ENCODE measurements around the gene LAMTOR1. TPM values are rescaled to one million over a fixed set of nuclear protein-coding genes. Genes with fewer than 3 reads are reported as not detected.

The LAMTOR1 gene
- total and polyA plus RNA-seq, 2 of the 8 experiments (the other 6 are each of a cell fraction or from before 2014, with no cell fraction given) = 82.1 to 160 TPM

DNA sequence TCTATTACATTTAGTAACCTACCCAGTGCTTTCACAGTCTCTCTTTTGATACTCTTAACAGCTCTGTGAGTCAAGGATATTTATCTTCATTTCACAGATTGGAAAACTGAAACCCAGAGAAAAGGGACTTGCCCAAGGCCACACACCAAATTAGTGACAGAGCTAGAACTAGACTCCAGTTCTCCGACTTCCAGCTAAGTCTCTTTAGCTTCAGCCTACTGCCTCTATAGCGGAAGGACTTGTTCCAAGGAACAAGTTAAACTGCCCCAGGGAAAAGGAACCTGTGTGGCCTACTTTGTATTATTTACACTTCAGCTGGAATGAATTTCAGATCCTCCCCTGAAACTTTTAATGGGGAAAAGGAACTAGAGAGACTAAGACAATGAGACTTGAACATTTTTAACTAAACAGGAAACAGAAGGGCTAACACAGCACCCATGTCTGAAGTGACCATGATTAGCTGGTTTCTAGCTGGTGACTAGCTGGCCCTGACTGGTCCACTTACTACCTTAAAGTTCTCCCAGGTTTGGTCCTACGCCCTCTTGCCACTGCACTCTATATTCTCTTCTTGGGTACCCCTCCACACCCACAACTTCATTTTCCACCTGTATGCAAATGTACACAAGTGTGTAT is 21.2 kb downstream of the LAMTOR1 start:
- Histone ChIP-seq H3K27ac (ENCODE audit: low read depth, low read length) (no peak overlapping the region), H4K8ac (ENCODE audit: extremely low read depth, insufficient read depth, low read length) (no peak overlapping the region), H3K9ac (replicated peaks in 1 of 4; ENCODE audit: extremely low read depth in 1 of 4, low read depth in 3 of 4, low read length in 3 of 4) (no peak overlapping the region; a peak in 1 of 7 replicates), H3K79me1 (ENCODE audit: low read depth, low read length) (no peaks in the 10 kb centered on the region; the same call in 1 of the 2 replicates), H2BK15ac (ENCODE audit: low read length) (0 out of 2 replicates have a peak overlapping the region, but pooled peaks have one; percentile 16), H3K36me3 (ENCODE audit: control insufficient read depth in 2 of 4, insufficient read depth in 4 of 4, low read length in 3 of 4) (no peaks in the 10 kb centered on the region), H4K91ac (replicated peaks; ENCODE audit: insufficient read length, low read length) (no peak overlapping the region), H2BK5ac (ENCODE audit: low read depth, low read length) (no peak overlapping the region; the same call in 1 of the 2 replicates), H3K4ac (replicated peaks; ENCODE audit: insufficient read length, low read depth, low read length) (no peak overlapping the region), H3K18ac (ENCODE audit: extremely low read depth, low read length) (no peak overlapping the region), H3K23me2 (ENCODE audit: low read depth, low read length) (peaks cover 4% of the 10 kb centered on the region; the same call in 1 of the 2 replicates), H2BK120ac (replicated peaks; ENCODE audit: low read depth, low read length) (no peak overlapping the region), H3K4me3 (ENCODE audit: extremely low read depth in 1 of 4, insufficient read depth in 2 of 4, low read depth in 3 of 4, low read length in 4 of 4) (no peak overlapping the region), H3K56ac (replicated peaks; ENCODE audit: insufficient read length, low read depth, low read length) (no peak overlapping the region), H4K20me1 (replicated peaks in 1 of 2; ENCODE audit: control insufficient read depth in 1 of 2, insufficient read depth in 2 of 2, low read length in 2 of 2) (peaks cover 2 to 4% of the 10 kb centered on the region in 2 experiments), H3K4me1 (replicated peaks in 1 of 4; ENCODE audit: control insufficient read depth in 3 of 4, insufficient read depth in 4 of 4, low read length in 3 of 4) (peaks cover 0 to 2% (median 0%) of the 10 kb centered on the region in 4 experiments; a peak in 3 of 7 replicates), H4K5ac (ENCODE audit: insufficient read length, low read depth, low read length) (no peak overlapping the region), H3K14ac (ENCODE audit: insufficient read length) (no peak overlapping the region), H2AFZ (ENCODE audit: low read length) (no peak overlapping the region), H3K4me2 (ENCODE audit: insufficient read depth in 1 of 2, low read depth in 2 of 2, low read length in 2 of 2) (peak overlapping the region in 1 of 2 experiments; percentile 68; a peak in 2 of 4 replicates), H2AK5ac (ENCODE audit: low read depth, low read length) (no peak overlapping the region), H3K79me2 (ENCODE audit: control insufficient read depth in 1 of 2, insufficient read depth in 2 of 2, low read length in 2 of 2) (peaks cover 13 to 30% of the 10 kb centered on the region in 2 experiments; a peak in 3 of 4 replicates), H2BK12ac (ENCODE audit: low read depth, low read length) (no peak overlapping the region; the same call in 1 of the 2 replicates), H2BK20ac (ENCODE audit: low read length) (0 out of 2 replicates have a peak overlapping the region, but pooled peaks have one; percentile 32), H3K9me3 (ENCODE audit: insufficient read depth in 2 of 2, low read depth in 1 of 2, low read length in 1 of 2) (no peaks in the 10 kb centered on the region), H3K27me3 (replicated peaks in 1 of 4; ENCODE audit: control insufficient read depth in 3 of 4, extremely low read depth in 1 of 4, insufficient read depth in 3 of 4, low read length in 3 of 4) (no peaks in the 10 kb centered on the region), H3K23ac (ENCODE audit: insufficient read length) (no peak overlapping the region)
- 98% methylated on average over 3 of the region's 3 CpGs; no CpG with 5 or more reads in 1 of the 2 experiments for WGBS, 2 experiments (ENCODE audit: extremely low coverage in 1 of 2, insufficient coverage in 1 of 2, insufficient read length in 1 of 2, insufficient replicate concordance in 2 of 2, low coverage in 1 of 2, low lambda C conversion rate in 2 of 2, missing lambda C conversion rate in 1 of 2)
- DNase-seq (ENCODE audit: low read depth in 1 of 2, low spot score in 2 of 2) = no peak
- no peak for TF ChIP-seq KDM4A (IDR thresholded peaks at IDR 0.05; ENCODE audit: low read depth, low read length, severe bottlenecking)
- no peak for TF ChIP-seq GTF2F1 (IDR thresholded peaks at IDR 0.05; ENCODE audit: borderline replicate concordance, low read depth, low read length)
- TF ChIP-seq, protein P1, sequence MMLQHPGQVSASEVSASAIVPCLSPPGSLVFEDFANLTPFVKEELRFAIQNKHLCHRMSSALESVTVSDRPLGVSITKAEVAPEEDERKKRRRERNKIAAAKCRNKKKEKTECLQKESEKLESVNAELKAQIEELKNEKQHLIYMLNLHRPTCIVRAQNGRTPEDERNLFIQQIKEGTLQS (IDR thresholded peaks at IDR 0.05; ENCODE audit: insufficient read depth, low read depth, low read length) = no peak
- TF ChIP-seq SRF (IDR thresholded peaks at IDR 0.05; ENCODE audit: low read depth, low read length) = no peak
- no peak for TF ChIP-seq BCL11A (IDR thresholded peaks at IDR 0.05; ENCODE audit: low read depth in 2 of 2, low read length in 2 of 2)
- POLR2A ChIA-PET (ENCODE audit: partially characterized antibody) = interaction anchor here (1.1 to 8.4 kb wide), 6 partner anchors 11 to 57 kb away, joined by 4 to 144 read pairs (median 8); partner anchors contain the start of genes ANAPC15 and LAMTOR1
- FAIRE-seq = no peak
- CTCF ChIA-PET (ENCODE audit: partially characterized antibody) = interaction anchor here (0.6 to 2.3 kb wide), 13 partner anchors 9 to 1383 kb away, joined by 3 to 29 read pairs (median 4); no protein-coding TSS in a partner anchor
